WTC11 (cell line): ENCODE measurements around the gene MTX1. TPM values are rescaled to one million over a fixed set of nuclear protein-coding genes. Genes with fewer than 3 reads are reported as not detected.

ENCODE experiments used
- ATAC-seq: fragments of 200-7000 bp; cut with Tn5 transposase; 2 replicates; pipeline ENCODE4 v1.10.0; 2021; ENCODE audit warnings: mild to moderate bottlenecking, moderate library complexity
- CTCF ChIA-PET: fragments of 300-600 bp; sonication (Branson Sonifier 250); formaldehyde crosslinking; loops from one replicate; lab custom pipeline; 2021; ENCODE audit warnings: antibody characterized with exemption; lab: Charles Lee
- POLR2A ChIA-PET: fragments of 350-600 bp; sonication (Branson Sonifier 250); formaldehyde crosslinking; loops from one replicate; lab custom pipeline; 2021; ENCODE audit warnings: antibody characterized with exemption; lab: Charles Lee
- DNase-seq: peaks from one replicate; pipeline ENCODE4 v3.0.0; 2021; ENCODE audit warnings: low spot score
- H3K27ac Mint-ChIP-seq: 2 replicates; pipeline ENCODE4 v1.8.0; 2021; ENCODE audit warnings: mixed read lengths
- H3K27me3 Mint-ChIP-seq: 2 replicates; pipeline ENCODE4 v1.8.0; 2021; ENCODE audit warnings: low read depth, mild to moderate bottlenecking, moderate library complexity, mixed read lengths
- H3K36me3 Mint-ChIP-seq: 2 replicates; pipeline ENCODE4 v1.8.0; 2021; ENCODE audit warnings: mixed read lengths
- H3K4me1 Mint-ChIP-seq: 2 replicates; pipeline ENCODE4 v1.8.0; 2022; ENCODE audit warnings: mixed read lengths
- H3K4me3 Mint-ChIP-seq: 2 replicates; pipeline ENCODE4 v1.8.0; 2021; ENCODE audit warnings: mild to moderate bottlenecking, moderate library complexity, mixed read lengths
- H3K9me3 Mint-ChIP-seq: 2 replicates; pipeline ENCODE4 v1.8.0; 2021; ENCODE audit warnings: mixed read lengths
- ELF4 ChIP-seq: sonication (generic); formaldehyde crosslinking; IDR thresholded peaks from 2 replicates; pipeline ENCODE4 v1.8.1; 2022; ENCODE audit warnings: low read depth, mild to moderate bottlenecking, moderate library complexity, missing genetic modification reagents
- ETV6 ChIP-seq: sonication (generic); formaldehyde crosslinking; IDR thresholded peaks from 2 replicates; pipeline ENCODE4 v1.8.1; 2022; ENCODE audit warnings: mild to moderate bottlenecking, missing genetic modification reagents
- GABPB1 ChIP-seq: sonication (generic); formaldehyde crosslinking; IDR thresholded peaks from 2 replicates; pipeline ENCODE4 v1.8.1; 2023; ENCODE audit warnings: mild to moderate bottlenecking, missing genetic modification reagents
- JUN ChIP-seq: sonication (generic); formaldehyde crosslinking; IDR thresholded peaks from 2 replicates; pipeline ENCODE4 v1.8.0; 2023; ENCODE audit warnings: mild to moderate bottlenecking, missing genetic modification reagents
- PRRX2 ChIP-seq: fragments of 250-450 bp; sonication (Bioruptor Pico); IDR thresholded peaks from 2 replicates; pipeline ENCODE4 v1.8.0; 2021; ENCODE audit warnings: mild to moderate bottlenecking
- RELA ChIP-seq: sonication (generic); formaldehyde crosslinking; IDR thresholded peaks from 2 replicates; pipeline ENCODE4 v1.8.1; 2022; ENCODE audit warnings: missing genetic modification reagents, mild to moderate bottlenecking, borderline replicate concordance
- SMAD4 ChIP-seq: sonication (generic); formaldehyde crosslinking; IDR thresholded peaks from 2 replicates; pipeline ENCODE4 v1.8.0; 2022; ENCODE audit warnings: mild to moderate bottlenecking, missing genetic modification reagents
- ZNF416 ChIP-seq: fragments of 250-450 bp; sonication (Bioruptor Pico); IDR thresholded peaks from 2 replicates; pipeline ENCODE4 v1.9.0; 2021; ENCODE audit warnings: mild to moderate bottlenecking, inconsistent platforms
- ZNF423 ChIP-seq: fragments of 250-450 bp; sonication (Bioruptor Pico); IDR thresholded peaks from 2 replicates; pipeline ENCODE4 v2.1.2; 2022; ENCODE audit warnings: mild to moderate bottlenecking, moderate library complexity
- ZNF671 ChIP-seq: fragments of 250-450 bp; sonication (Bioruptor Pico); IDR thresholded peaks from 2 replicates; pipeline ENCODE4 v1.8.0; 2021; ENCODE audit warnings: mild to moderate bottlenecking
- total RNA-seq: library from RNA; stranded (reverse); gene quantifications from 3 replicates; pipeline ENCODE4 v1.2.3, GENCODE V29; 2021
- TF ChIP-seq, protein P1 (sequence below): sonication (generic); formaldehyde crosslinking; IDR thresholded peaks from 2 replicates; pipeline ENCODE4 v1.8.1; 2023; ENCODE audit warnings: mild to moderate bottlenecking, missing genetic modification reagents
- TF ChIP-seq, protein P2 (sequence below): sonication (generic); formaldehyde crosslinking; IDR thresholded peaks from 2 replicates; pipeline ENCODE4 v1.8.1; 2023; ENCODE audit warnings: mild to moderate bottlenecking, missing genetic modification reagents
- TF ChIP-seq, protein P3 (sequence below): sonication (generic); formaldehyde crosslinking; IDR thresholded peaks from 2 replicates; pipeline ENCODE4 v1.8.1; 2022; ENCODE audit warnings: mild to moderate bottlenecking, moderate library complexity, missing genetic modification reagents
- TF ChIP-seq, protein P4 (sequence below): fragments of 250-450 bp; sonication (Bioruptor Pico); IDR thresholded peaks from 2 replicates; pipeline ENCODE4 v1.9.0; 2021; ENCODE audit warnings: mild to moderate bottlenecking, borderline replicate concordance
- TF ChIP-seq, protein P5 (sequence below): sonication (generic); formaldehyde crosslinking; IDR thresholded peaks from 2 replicates; pipeline ENCODE4 v1.8.1; 2022; ENCODE audit warnings: mild to moderate bottlenecking, missing genetic modification reagents, moderate library complexity, borderline replicate concordance

MTX1 gene
- total RNA-seq, 1 experiment from 2014 or later = 62.8 TPM

DNA sequence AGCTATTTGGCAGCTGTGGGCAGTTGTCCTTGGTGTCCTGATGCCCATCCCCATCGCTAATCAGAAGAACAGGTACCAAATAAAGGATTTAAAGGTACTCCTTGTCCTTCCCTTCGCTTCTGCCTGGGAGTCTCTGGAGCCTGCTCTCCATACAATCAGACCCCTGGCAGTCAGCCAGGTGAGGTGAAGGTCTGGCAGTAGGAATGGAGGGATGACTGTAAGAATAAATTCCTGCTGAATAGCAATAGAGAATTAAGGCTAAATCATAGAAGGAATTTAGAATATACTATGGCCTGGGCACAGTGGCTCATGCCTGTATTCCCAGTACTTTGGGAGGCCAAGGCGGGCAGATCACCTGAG, 10.0 kb upstream of the MTX1 start:
- TF ChIP-seq, protein P1, sequence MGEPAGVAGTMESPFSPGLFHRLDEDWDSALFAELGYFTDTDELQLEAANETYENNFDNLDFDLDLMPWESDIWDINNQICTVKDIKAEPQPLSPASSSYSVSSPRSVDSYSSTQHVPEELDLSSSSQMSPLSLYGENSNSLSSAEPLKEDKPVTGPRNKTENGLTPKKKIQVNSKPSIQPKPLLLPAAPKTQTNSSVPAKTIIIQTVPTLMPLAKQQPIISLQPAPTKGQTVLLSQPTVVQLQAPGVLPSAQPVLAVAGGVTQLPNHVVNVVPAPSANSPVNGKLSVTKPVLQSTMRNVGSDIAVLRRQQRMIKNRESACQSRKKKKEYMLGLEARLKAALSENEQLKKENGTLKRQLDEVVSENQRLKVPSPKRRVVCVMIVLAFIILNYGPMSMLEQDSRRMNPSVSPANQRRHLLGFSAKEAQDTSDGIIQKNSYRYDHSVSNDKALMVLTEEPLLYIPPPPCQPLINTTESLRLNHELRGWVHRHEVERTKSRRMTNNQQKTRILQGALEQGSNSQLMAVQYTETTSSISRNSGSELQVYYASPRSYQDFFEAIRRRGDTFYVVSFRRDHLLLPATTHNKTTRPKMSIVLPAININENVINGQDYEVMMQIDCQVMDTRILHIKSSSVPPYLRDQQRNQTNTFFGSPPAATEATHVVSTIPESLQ (CRISPR knock-in tag) = no peak
- TF ChIP-seq, protein P2, sequence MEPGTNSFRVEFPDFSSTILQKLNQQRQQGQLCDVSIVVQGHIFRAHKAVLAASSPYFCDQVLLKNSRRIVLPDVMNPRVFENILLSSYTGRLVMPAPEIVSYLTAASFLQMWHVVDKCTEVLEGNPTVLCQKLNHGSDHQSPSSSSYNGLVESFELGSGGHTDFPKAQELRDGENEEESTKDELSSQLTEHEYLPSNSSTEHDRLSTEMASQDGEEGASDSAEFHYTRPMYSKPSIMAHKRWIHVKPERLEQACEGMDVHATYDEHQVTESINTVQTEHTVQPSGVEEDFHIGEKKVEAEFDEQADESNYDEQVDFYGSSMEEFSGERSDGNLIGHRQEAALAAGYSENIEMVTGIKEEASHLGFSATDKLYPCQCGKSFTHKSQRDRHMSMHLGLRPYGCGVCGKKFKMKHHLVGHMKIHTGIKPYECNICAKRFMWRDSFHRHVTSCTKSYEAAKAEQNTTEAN = no peak
- peaks cover 68% of the 10 kb centered on the region for H3K36me3 Mint-ChIP-seq
- peaks cover 26% of the 10 kb centered on the region for H3K4me1 Mint-ChIP-seq
- no peak overlapping the region for H3K4me3 Mint-ChIP-seq
- ATAC-seq (no peak), DNase-seq (no peak)
- ChIA-PET CTCF (interaction anchor here (0.7 to 1.8 kb wide), 2 partner anchors 8 to 53 kb away, joined by 3 to 6 read pairs; no protein-coding TSS in a partner anchor), POLR2A (interaction anchor here (0.7 kb wide), 1 partner anchor 808 kb away, joined by 3 read pairs; no protein-coding TSS in a partner anchor)
- no peaks in the 10 kb centered on the region for H3K9me3 Mint-ChIP-seq
- H3K27me3 Mint-ChIP-seq = peaks cover 2% of the 10 kb centered on the region
- H3K27ac Mint-ChIP-seq = peak overlapping the region; percentile 65; the same call in 1 of the 2 replicates

DNA sequence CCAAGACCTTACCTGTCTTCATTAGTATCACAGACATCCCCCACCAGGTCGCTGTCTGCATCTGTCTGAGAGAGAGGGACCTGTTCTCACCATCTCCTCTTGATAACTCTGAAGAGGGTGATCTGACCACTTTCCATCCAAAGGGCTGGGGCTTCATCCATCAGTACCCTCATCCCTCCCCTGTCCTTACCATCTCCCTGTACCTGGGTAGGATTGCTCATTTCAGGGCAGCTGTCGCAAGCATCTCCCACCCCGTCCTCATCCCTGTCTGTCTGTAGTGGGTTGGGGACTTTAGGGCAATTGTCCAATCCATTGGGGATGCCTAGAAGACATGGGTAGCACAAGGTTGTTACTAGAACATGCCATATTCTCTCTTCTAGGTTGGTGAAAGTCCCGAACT, 8.7 kb upstream of the MTX1 start:
- ChIA-PET POLR2A (no interaction called here), CTCF (no interaction called here)
- Mint-ChIP-seq H3K27ac (no peak overlapping the region), H3K27me3 (peaks cover 2% of the 10 kb centered on the region), H3K36me3 (peaks cover 71% of the 10 kb centered on the region), H3K4me3 (no peak overlapping the region), H3K9me3 (no peaks in the 10 kb centered on the region), H3K4me1 (peaks cover 22% of the 10 kb centered on the region)
- ATAC-seq (no peak), DNase-seq (no peak)
- TF ChIP-seq ZNF671 (CRISPR knock-in tag) (no peak), GABPB1 (CRISPR knock-in tag) (no peak), RELA (CRISPR knock-in tag) (no peak), ZNF416 (CRISPR knock-in tag) (no peak), PRRX2 (CRISPR knock-in tag) (no peak), JUN (CRISPR knock-in tag) (no peak), ZNF423 (CRISPR knock-in tag) (no peak), SMAD4 (CRISPR knock-in tag) (no peak), ELF4 (no peak), ETV6 (CRISPR knock-in tag) (no peak)
- TF ChIP-seq, protein P3, sequence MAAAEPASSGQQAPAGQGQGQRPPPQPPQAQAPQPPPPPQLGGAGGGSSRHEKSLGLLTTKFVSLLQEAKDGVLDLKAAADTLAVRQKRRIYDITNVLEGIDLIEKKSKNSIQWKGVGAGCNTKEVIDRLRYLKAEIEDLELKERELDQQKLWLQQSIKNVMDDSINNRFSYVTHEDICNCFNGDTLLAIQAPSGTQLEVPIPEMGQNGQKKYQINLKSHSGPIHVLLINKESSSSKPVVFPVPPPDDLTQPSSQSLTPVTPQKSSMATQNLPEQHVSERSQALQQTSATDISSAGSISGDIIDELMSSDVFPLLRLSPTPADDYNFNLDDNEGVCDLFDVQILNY (CRISPR knock-in tag) = no peak
- TF ChIP-seq, protein P4, sequence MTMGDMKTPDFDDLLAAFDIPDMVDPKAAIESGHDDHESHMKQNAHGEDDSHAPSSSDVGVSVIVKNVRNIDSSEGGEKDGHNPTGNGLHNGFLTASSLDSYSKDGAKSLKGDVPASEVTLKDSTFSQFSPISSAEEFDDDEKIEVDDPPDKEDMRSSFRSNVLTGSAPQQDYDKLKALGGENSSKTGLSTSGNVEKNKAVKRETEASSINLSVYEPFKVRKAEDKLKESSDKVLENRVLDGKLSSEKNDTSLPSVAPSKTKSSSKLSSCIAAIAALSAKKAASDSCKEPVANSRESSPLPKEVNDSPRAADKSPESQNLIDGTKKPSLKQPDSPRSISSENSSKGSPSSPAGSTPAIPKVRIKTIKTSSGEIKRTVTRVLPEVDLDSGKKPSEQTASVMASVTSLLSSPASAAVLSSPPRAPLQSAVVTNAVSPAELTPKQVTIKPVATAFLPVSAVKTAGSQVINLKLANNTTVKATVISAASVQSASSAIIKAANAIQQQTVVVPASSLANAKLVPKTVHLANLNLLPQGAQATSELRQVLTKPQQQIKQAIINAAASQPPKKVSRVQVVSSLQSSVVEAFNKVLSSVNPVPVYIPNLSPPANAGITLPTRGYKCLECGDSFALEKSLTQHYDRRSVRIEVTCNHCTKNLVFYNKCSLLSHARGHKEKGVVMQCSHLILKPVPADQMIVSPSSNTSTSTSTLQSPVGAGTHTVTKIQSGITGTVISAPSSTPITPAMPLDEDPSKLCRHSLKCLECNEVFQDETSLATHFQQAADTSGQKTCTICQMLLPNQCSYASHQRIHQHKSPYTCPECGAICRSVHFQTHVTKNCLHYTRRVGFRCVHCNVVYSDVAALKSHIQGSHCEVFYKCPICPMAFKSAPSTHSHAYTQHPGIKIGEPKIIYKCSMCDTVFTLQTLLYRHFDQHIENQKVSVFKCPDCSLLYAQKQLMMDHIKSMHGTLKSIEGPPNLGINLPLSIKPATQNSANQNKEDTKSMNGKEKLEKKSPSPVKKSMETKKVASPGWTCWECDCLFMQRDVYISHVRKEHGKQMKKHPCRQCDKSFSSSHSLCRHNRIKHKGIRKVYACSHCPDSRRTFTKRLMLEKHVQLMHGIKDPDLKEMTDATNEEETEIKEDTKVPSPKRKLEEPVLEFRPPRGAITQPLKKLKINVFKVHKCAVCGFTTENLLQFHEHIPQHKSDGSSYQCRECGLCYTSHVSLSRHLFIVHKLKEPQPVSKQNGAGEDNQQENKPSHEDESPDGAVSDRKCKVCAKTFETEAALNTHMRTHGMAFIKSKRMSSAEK (CRISPR knock-in tag) = no peak
- TF ChIP-seq, protein P5, sequence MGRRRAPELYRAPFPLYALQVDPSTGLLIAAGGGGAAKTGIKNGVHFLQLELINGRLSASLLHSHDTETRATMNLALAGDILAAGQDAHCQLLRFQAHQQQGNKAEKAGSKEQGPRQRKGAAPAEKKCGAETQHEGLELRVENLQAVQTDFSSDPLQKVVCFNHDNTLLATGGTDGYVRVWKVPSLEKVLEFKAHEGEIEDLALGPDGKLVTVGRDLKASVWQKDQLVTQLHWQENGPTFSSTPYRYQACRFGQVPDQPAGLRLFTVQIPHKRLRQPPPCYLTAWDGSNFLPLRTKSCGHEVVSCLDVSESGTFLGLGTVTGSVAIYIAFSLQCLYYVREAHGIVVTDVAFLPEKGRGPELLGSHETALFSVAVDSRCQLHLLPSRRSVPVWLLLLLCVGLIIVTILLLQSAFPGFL (CRISPR knock-in tag) = no peak
